IPS-20b (cell line): Measurements from ENCODE around the gene PSG1.
"Not testable (repeated sequence)": the region's sequence is repeated elsewhere in the genome, so short reads cannot be mapped to it uniquely, and the experiment has no call there.

Source experiments
- H3K27ac ChIP-seq: one replicate; pipeline ENCODE4 v1.5.1; 2013; ENCODE audit warnings: low read length
- H3K27me3 ChIP-seq: 2 replicates; pipeline ENCODE4 v1.6.1; 2013; ENCODE audit warnings: mild to moderate bottlenecking, low read length, inconsistent platforms; ENCODE audit not compliant: insufficient read depth
- H3K36me3 ChIP-seq: 2 replicates; pipeline ENCODE4 v1.6.1; 2013; ENCODE audit warnings: low read depth, mild to moderate bottlenecking, inconsistent platforms, low read length, moderate library complexity; ENCODE audit not compliant: insufficient read depth
- H3K4me1 ChIP-seq: 2 replicates; pipeline ENCODE4 v1.6.1; 2013; ENCODE audit warnings: mild to moderate bottlenecking, control low read depth, inconsistent platforms, low read length, moderate library complexity; ENCODE audit not compliant: insufficient read depth
- H3K4me3 ChIP-seq: 2 replicates; pipeline ENCODE4 v1.5.1; 2013; ENCODE audit warnings: mild to moderate bottlenecking, low read length, inconsistent platforms
- H3K9ac ChIP-seq: 2 replicates; pipeline ENCODE4 v1.6.1; 2013; ENCODE audit warnings: low read depth, mild to moderate bottlenecking, inconsistent platforms, low read length, moderate library complexity
- H3K9me3 ChIP-seq: 2 replicates; pipeline ENCODE4 v1.6.1; 2013; ENCODE audit warnings: mild to moderate bottlenecking, low read depth, low read length, inconsistent platforms; ENCODE audit not compliant: insufficient read depth

PSG1 gene

GRCh38 chr19:42876596-42876995, 2.9 kb downstream of the PSG1 start:
- not testable (repeated sequence) for H3K36me3 ChIP-seq, H3K27ac ChIP-seq, H3K4me3 ChIP-seq, H3K27me3 ChIP-seq, H3K9ac ChIP-seq, H3K9me3 ChIP-seq, H3K4me1 ChIP-seq

- not testable (repeated sequence) for H3K27me3 ChIP-seq, H3K4me3 ChIP-seq, H3K36me3 ChIP-seq, H3K9me3 ChIP-seq, H3K9ac ChIP-seq, H3K27ac ChIP-seq, H3K4me1 ChIP-seq
Observed at GRCh38 chr19:42875881-42876280, 3.6 kb downstream of the PSG1 start.

GRCh38 chr19:42874901-42875813, 4.4 kb downstream of the PSG1 start:
- not testable (repeated sequence) for H3K9me3 ChIP-seq, H3K27me3 ChIP-seq, H3K4me3 ChIP-seq, H3K27ac ChIP-seq, H3K36me3 ChIP-seq, H3K4me1 ChIP-seq, H3K9ac ChIP-seq

- H3K36me3 ChIP-seq, H3K9me3 ChIP-seq, H3K27me3 ChIP-seq, H3K4me1 ChIP-seq, H3K4me3 ChIP-seq, H3K27ac ChIP-seq, H3K9ac ChIP-seq: not testable (repeated sequence)
Observed at GRCh38 chr19:42874136-42874535, 5.4 kb downstream of the PSG1 start.

GRCh38 chr19:42872608-42873007, 6.9 kb downstream of the PSG1 start:
- H3K9me3 ChIP-seq, result no peaks in the 10 kb centered on the region
- no peaks in the 10 kb centered on the region for H3K36me3 ChIP-seq
- no peak overlapping the region for H3K4me3 ChIP-seq

GRCh38 chr19:42857544-42857867, 22.0 kb downstream of the PSG1 start:
- no peak overlapping the region for H3K27ac ChIP-seq
- no peaks in the 10 kb centered on the region for H3K27me3 ChIP-seq
- H3K4me1 ChIP-seq, result no peaks in the 10 kb centered on the region
- H3K9ac ChIP-seq, result no peak overlapping the region
- peaks cover 2% of the 10 kb centered on the region; the same call in 1 of the 2 replicates for H3K9me3 ChIP-seq
- no peaks in the 10 kb centered on the region for H3K36me3 ChIP-seq
- H3K4me3 ChIP-seq, result no peak overlapping the region

More at GRCh38 chr19:42872608-42873007, 6.9 kb downstream of the PSG1 start:
- H3K4me1 ChIP-seq, result no peaks in the 10 kb centered on the region
- no peaks in the 10 kb centered on the region for H3K27me3 ChIP-seq
- H3K9ac ChIP-seq, result no peak overlapping the region
- no peak overlapping the region for H3K27ac ChIP-seq

GRCh38 chr19:42856866-42857543, 22.5 kb downstream of the PSG1 start:
- H3K4me1 ChIP-seq, H3K27me3 ChIP-seq, H3K9ac ChIP-seq, H3K36me3 ChIP-seq, H3K4me3 ChIP-seq, H3K9me3 ChIP-seq, H3K27ac ChIP-seq: not testable (repeated sequence)

GRCh38 chr19:42854745-42855144, 24.8 kb downstream of the PSG1 start:
- not testable (repeated sequence) for H3K27me3 ChIP-seq, H3K27ac ChIP-seq, H3K36me3 ChIP-seq, H3K9me3 ChIP-seq, H3K4me1 ChIP-seq, H3K4me3 ChIP-seq, H3K9ac ChIP-seq

GRCh38 chr19:42853231-42853630, 26.3 kb downstream of the PSG1 start:
- not testable (repeated sequence) for H3K9ac ChIP-seq, H3K9me3 ChIP-seq, H3K4me1 ChIP-seq, H3K36me3 ChIP-seq, H3K27me3 ChIP-seq, H3K4me3 ChIP-seq, H3K27ac ChIP-seq

- H3K27ac ChIP-seq, H3K27me3 ChIP-seq, H3K9ac ChIP-seq, H3K4me1 ChIP-seq, H3K36me3 ChIP-seq, H3K4me3 ChIP-seq, H3K9me3 ChIP-seq: not testable (repeated sequence)
Observed at GRCh38 chr19:42852821-42853220, 26.7 kb downstream of the PSG1 start.

- not testable (repeated sequence) for H3K9me3 ChIP-seq, H3K27me3 ChIP-seq, H3K27ac ChIP-seq, H3K36me3 ChIP-seq, H3K4me3 ChIP-seq, H3K4me1 ChIP-seq, H3K9ac ChIP-seq
Observed at GRCh38 chr19:42851718-42852280, 27.7 kb downstream of the PSG1 start.
